Keratinocyte (primary cell): ENCODE results near the gene ALK.

Experiments used
- EZH2 ChIP-seq: IDR thresholded peaks from one replicate; pipeline ENCODE4 v1.6.1; 2012; ENCODE audit warnings: inconsistent platforms, mild to moderate bottlenecking, low read length, moderate library complexity
- TF ChIP-seq, protein P1 (sequence below), 3 experiments: IDR thresholded peaks in 1 of 3; conservative IDR thresholded peaks in 1 of 3; optimal IDR thresholded peaks in 1 of 3; 2 replicates in 2 of 3; 3 replicates in 1 of 3; pipeline versions ENCODE3 to v1.5.1; 2011; ENCODE audit warnings: low read length in 3 of 3, mild to moderate bottlenecking in 3 of 3, moderate library complexity in 2 of 3, control low read depth in 1 of 3, inconsistent platforms in 1 of 3; ENCODE audit not compliant: insufficient read depth in 2 of 3; ENCODE audit errors: extremely low read depth in 1 of 3

GRCh38 chr2:29560030-29560429 lies 361.4 kb downstream of the ALK start:
- TF ChIP-seq, protein P1, sequence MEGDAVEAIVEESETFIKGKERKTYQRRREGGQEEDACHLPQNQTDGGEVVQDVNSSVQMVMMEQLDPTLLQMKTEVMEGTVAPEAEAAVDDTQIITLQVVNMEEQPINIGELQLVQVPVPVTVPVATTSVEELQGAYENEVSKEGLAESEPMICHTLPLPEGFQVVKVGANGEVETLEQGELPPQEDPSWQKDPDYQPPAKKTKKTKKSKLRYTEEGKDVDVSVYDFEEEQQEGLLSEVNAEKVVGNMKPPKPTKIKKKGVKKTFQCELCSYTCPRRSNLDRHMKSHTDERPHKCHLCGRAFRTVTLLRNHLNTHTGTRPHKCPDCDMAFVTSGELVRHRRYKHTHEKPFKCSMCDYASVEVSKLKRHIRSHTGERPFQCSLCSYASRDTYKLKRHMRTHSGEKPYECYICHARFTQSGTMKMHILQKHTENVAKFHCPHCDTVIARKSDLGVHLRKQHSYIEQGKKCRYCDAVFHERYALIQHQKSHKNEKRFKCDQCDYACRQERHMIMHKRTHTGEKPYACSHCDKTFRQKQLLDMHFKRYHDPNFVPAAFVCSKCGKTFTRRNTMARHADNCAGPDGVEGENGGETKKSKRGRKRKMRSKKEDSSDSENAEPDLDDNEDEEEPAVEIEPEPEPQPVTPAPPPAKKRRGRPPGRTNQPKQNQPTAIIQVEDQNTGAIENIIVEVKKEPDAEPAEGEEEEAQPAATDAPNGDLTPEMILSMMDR (optimal IDR thresholded peaks at IDR 0.05 in 1 of 3, IDR thresholded peaks at IDR 0.05 in 1 of 3, conservative IDR thresholded peaks at IDR 0.05 in 1 of 3; ENCODE audit: extremely low read depth in 1 of 3, insufficient read depth in 2 of 3, low read length in 3 of 3) = no peak
- TF ChIP-seq EZH2 = no peak
